B cell (primary cell): ENCODE measurements around the gene LDHAL6B.

Source experiments
- CTCF ChIP-seq: fragments of 200-600 bp; IDR thresholded peaks from one replicate; pipeline ENCODE4 v1.8.0; 2022; ENCODE audit warnings: antibody characterized with exemption, mild to moderate bottlenecking
- EZH2 ChIP-seq: IDR thresholded peaks from 2 replicates; pipeline ENCODE4 v1.6.1; 2012; ENCODE audit warnings: borderline replicate concordance, low read depth, mild to moderate bottlenecking, moderate library complexity, low read length; ENCODE audit not compliant: insufficient read depth, poor library complexity, severe bottlenecking

- TF ChIP-seq CTCF (no peak), EZH2 (no peak)
Observed at GRCh38 chr15:59251001-59251845, 44.6 kb downstream of the LDHAL6B start.
